Smooth muscle cell (in vitro differentiated cells): ENCODE measurements around the gene HOGA1. TPM values are rescaled to one million over a fixed set of nuclear protein-coding genes. Genes with fewer than 3 reads are reported as not detected.

ENCODE experiments used
- DNase-seq: peaks from one replicate; lab custom pipeline; 2025; ENCODE audit not compliant: unreplicated experiment; lab: John Stamatoyannopoulos, UW
- H2AFZ ChIP-seq: fragments of 200-600 bp; sonication (generic); 2 replicates; pipeline ENCODE4 v1.6.0; 2016; ENCODE audit warnings: antibody characterized with exemption, low read depth, mild to moderate bottlenecking
- H3F3A ChIP-seq: fragments of 200-600 bp; sonication (generic); 2 replicates; pipeline ENCODE4 v1.6.0; 2017; ENCODE audit warnings: antibody characterized with exemption, low read depth
- H3K27ac ChIP-seq: fragments of 200-600 bp; sonication (generic); 2 replicates; pipeline ENCODE4 v1.5.1; 2016; ENCODE audit warnings: low read depth, mild to moderate bottlenecking
- H3K27me3 ChIP-seq: fragments of 200-600 bp; sonication (generic); 2 replicates; pipeline ENCODE4 v1.6.1; 2016; ENCODE audit warnings: low read depth, mild to moderate bottlenecking
- H3K36me3 ChIP-seq: fragments of 200-600 bp; sonication (generic); 2 replicates; pipeline ENCODE4 v1.5.1; 2016; ENCODE audit warnings: low read depth
- H3K4me1 ChIP-seq: fragments of 200-600 bp; sonication (generic); 2 replicates; pipeline ENCODE4 v1.5.1; 2016; ENCODE audit warnings: low read depth
- H3K4me2 ChIP-seq: fragments of 200-600 bp; sonication (generic); 2 replicates; pipeline ENCODE4 v1.6.0; 2016; ENCODE audit warnings: mild to moderate bottlenecking
- H3K4me3 ChIP-seq: fragments of 200-600 bp; sonication (generic); 2 replicates; pipeline ENCODE4 v1.5.1; 2016; ENCODE audit warnings: mild to moderate bottlenecking
- H3K79me2 ChIP-seq: fragments of 200-600 bp; sonication (generic); 2 replicates; pipeline ENCODE4 v1.6.0; 2016; ENCODE audit warnings: low read depth, mild to moderate bottlenecking
- H3K9ac ChIP-seq: fragments of 200-600 bp; sonication (generic); 2 replicates; pipeline ENCODE4 v1.6.0; 2016; ENCODE audit warnings: low read depth
- H3K9me3 ChIP-seq: fragments of 200-600 bp; sonication (generic); replicated peaks from 2 replicates; pipeline ENCODE4 v1.5.1; 2016; ENCODE audit warnings: low read depth
- H4K20me1 ChIP-seq: fragments of 200-600 bp; sonication (generic); 2 replicates; pipeline ENCODE4 v1.6.0; 2016; ENCODE audit warnings: low read depth
- CTCF ChIP-seq: fragments of 200-600 bp; sonication (generic); IDR thresholded peaks from 2 replicates; pipeline ENCODE4 v1.5.1; 2017; ENCODE audit warnings: borderline replicate concordance, mild to moderate bottlenecking, antibody characterized with exemption; ENCODE audit not compliant: insufficient read depth, poor library complexity, severe bottlenecking
- WGBS: methylation state at CpG from one replicate; pipeline ENCODE4 v1.1.7; 2016; ENCODE audit warnings: low lambda C conversion rate; 5-methylcytosine and 5-hydroxymethylcytosine counted together
- polyA plus RNA-seq: library from polyadenylated mRNA; unstranded; fragments of >200 nt; fragmentation: Nextera tagmentation; extraction: Ambion mirVana; gene quantifications from 2 replicates; pipeline ENCODE4 v1.2.1, GENCODE V29; 2016
- total RNA-seq: library from RNA; depleted of rRNA; stranded (reverse); fragments of >200 nt; gene quantifications from 2 replicates; pipeline ENCODE4 v1.2.3, GENCODE V29; 2014

Gene HOGA1
- total and polyA plus RNA-seq, 2 experiments from 2014 or later = 0.10 TPM; not detected in 1

- TF ChIP-seq CTCF = no peak
- H2AFZ ChIP-seq = no peak overlapping the region
- peak overlapping the region; percentile 97 for H3K27ac ChIP-seq
- H3K9me3 ChIP-seq = no peaks in the 10 kb centered on the region
- H3K79me2 ChIP-seq = peaks cover 54% of the 10 kb centered on the region
- peak overlapping the region; percentile 76 for H3K4me2 ChIP-seq
- peaks cover 36% of the 10 kb centered on the region for H3K4me1 ChIP-seq
- 29% methylated on average over 13 of the region's 13 CpGs for WGBS
- H3K4me3 ChIP-seq = no peak overlapping the region
- H3K36me3 ChIP-seq = no peaks in the 10 kb centered on the region
- no peaks in the 10 kb centered on the region for H3K27me3 ChIP-seq
- H3K9ac ChIP-seq = peak overlapping the region; percentile 88
- no peak for DNase-seq
- H4K20me1 ChIP-seq = peaks cover 3% of the 10 kb centered on the region
- H3F3A ChIP-seq = peaks cover 16% of the 10 kb centered on the region
Observed at GRCh38 chr10:97549587-97550322, 34.4 kb upstream of the HOGA1 start.

GRCh38 chr10:97550336-97551149 is 33.6 kb upstream of the HOGA1 start:
- H3K79me2 ChIP-seq = peaks cover 56% of the 10 kb centered on the region
- no peak overlapping the region for H2AFZ ChIP-seq
- peaks cover 36% of the 10 kb centered on the region for H3K4me1 ChIP-seq
- no peaks in the 10 kb centered on the region for H3K36me3 ChIP-seq
- no peak overlapping the region for H3K4me3 ChIP-seq
- H3K4me2 ChIP-seq = peak overlapping the region; percentile 76
- no peaks in the 10 kb centered on the region for H3K9me3 ChIP-seq
- no peak for DNase-seq
- peak overlapping the region; percentile 97 for H3K27ac ChIP-seq
- H4K20me1 ChIP-seq = peaks cover 3% of the 10 kb centered on the region
- peak overlapping the region; percentile 88 for H3K9ac ChIP-seq
- H3K27me3 ChIP-seq = no peaks in the 10 kb centered on the region
- TF ChIP-seq CTCF = no peak
- peaks cover 16% of the 10 kb centered on the region for H3F3A ChIP-seq
- WGBS = 55% methylated on average over 10 of the region's 10 CpGs

GRCh38 chr10:97551271-97551670 is 32.9 kb upstream of the HOGA1 start:
- Histone ChIP-seq H3K4me1 (peaks cover 36% of the 10 kb centered on the region), H2AFZ (no peak overlapping the region), H4K20me1 (peaks cover 3% of the 10 kb centered on the region), H3K36me3 (no peaks in the 10 kb centered on the region), H3K27me3 (no peaks in the 10 kb centered on the region), H3K9ac (peak overlapping the region; percentile 88), H3K4me2 (peak overlapping the region; percentile 76), H3F3A (peaks cover 16% of the 10 kb centered on the region), H3K4me3 (no peak overlapping the region), H3K9me3 (no peaks in the 10 kb centered on the region), H3K79me2 (peaks cover 52% of the 10 kb centered on the region), H3K27ac (peak overlapping the region; percentile 97)
- WGBS = 93% methylated on average over 6 of the region's 6 CpGs
- DNase-seq = no peak
- no peak for TF ChIP-seq CTCF
